ENCODE data around the gene PLS3.

PLS3 gene

DNA sequence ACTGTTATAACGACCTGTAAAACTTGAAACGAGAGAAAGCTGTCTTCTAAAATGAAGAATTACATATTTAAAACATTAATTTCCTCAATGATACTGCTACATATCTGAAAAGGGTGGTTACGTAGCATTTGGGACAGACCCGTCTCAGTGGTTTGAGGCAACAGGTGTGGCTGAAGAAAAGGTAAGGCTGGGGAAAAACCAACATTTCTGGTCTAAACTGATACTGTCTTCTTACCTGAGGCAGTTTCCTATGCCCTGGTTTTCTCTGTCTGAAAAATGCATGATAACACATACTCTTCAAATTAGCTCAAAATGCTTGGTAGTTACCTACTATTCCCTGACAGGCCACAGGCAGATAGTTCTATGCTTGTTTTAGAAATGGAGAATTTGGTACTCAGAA lies 30.4 kb downstream of the PLS3 start:
- no peak; the same call in 1 of the 3 replicates for ATAC-seq (ENCODE audit: low read depth)
- no peaks in the 10 kb centered on the region for H3K9me3 ChIP-seq (ENCODE audit: severe bottlenecking)
- peaks cover 8% of the 10 kb centered on the region for H3K36me3 ChIP-seq (ENCODE audit: low read depth)
- H3K4me1 ChIP-seq (ENCODE audit: insufficient read depth, poor library complexity, severe bottlenecking) = peaks cover 41% of the 10 kb centered on the region
- H3K27ac ChIP-seq (ENCODE audit: poor library complexity, severe bottlenecking) = peak overlapping the region; percentile 88
- DNase-seq (ENCODE audit: low spot score) = no peak
- no peaks in the 10 kb centered on the region for H3K27me3 ChIP-seq (ENCODE audit: insufficient read depth, poor library complexity, severe bottlenecking)
- TF ChIP-seq, protein P1, sequence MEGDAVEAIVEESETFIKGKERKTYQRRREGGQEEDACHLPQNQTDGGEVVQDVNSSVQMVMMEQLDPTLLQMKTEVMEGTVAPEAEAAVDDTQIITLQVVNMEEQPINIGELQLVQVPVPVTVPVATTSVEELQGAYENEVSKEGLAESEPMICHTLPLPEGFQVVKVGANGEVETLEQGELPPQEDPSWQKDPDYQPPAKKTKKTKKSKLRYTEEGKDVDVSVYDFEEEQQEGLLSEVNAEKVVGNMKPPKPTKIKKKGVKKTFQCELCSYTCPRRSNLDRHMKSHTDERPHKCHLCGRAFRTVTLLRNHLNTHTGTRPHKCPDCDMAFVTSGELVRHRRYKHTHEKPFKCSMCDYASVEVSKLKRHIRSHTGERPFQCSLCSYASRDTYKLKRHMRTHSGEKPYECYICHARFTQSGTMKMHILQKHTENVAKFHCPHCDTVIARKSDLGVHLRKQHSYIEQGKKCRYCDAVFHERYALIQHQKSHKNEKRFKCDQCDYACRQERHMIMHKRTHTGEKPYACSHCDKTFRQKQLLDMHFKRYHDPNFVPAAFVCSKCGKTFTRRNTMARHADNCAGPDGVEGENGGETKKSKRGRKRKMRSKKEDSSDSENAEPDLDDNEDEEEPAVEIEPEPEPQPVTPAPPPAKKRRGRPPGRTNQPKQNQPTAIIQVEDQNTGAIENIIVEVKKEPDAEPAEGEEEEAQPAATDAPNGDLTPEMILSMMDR (IDR thresholded peaks at IDR 0.05; ENCODE audit: poor library complexity, severe bottlenecking) = no peak
- no peak overlapping the region for H3K4me3 ChIP-seq (ENCODE audit: severe bottlenecking)

- H3K36me3 ChIP-seq (ENCODE audit: low read depth) = peaks cover 15% of the 10 kb centered on the region
- H3K4me1 ChIP-seq (ENCODE audit: insufficient read depth, poor library complexity, severe bottlenecking) = peaks cover 41% of the 10 kb centered on the region
- peak; percentile 61 for ATAC-seq (ENCODE audit: low read depth)
- H3K4me3 ChIP-seq (ENCODE audit: severe bottlenecking) = no peak overlapping the region
- TF ChIP-seq, protein P1 (IDR thresholded peaks at IDR 0.05; ENCODE audit: poor library complexity, severe bottlenecking) = no peak
- H3K9me3 ChIP-seq (ENCODE audit: severe bottlenecking) = no peaks in the 10 kb centered on the region
- no peaks in the 10 kb centered on the region for H3K27me3 ChIP-seq (ENCODE audit: insufficient read depth, poor library complexity, severe bottlenecking)
- peak overlapping the region; percentile 88 for H3K27ac ChIP-seq (ENCODE audit: poor library complexity, severe bottlenecking)
- no peak for DNase-seq (ENCODE audit: low spot score)
Measured at GRCh38 chrX:115591856-115592842, 31.2 kb downstream of the PLS3 start.

- peak; percentile 61 for ATAC-seq (ENCODE audit: low read depth)
- no peak for DNase-seq (ENCODE audit: low spot score)
- TF ChIP-seq, protein P1 (IDR thresholded peaks at IDR 0.05; ENCODE audit: poor library complexity, severe bottlenecking) = no peak
- Histone ChIP-seq H3K27me3 (ENCODE audit: insufficient read depth, poor library complexity, severe bottlenecking) (no peaks in the 10 kb centered on the region), H3K36me3 (ENCODE audit: low read depth) (peaks cover 22% of the 10 kb centered on the region), H3K9me3 (ENCODE audit: severe bottlenecking) (no peaks in the 10 kb centered on the region), H3K4me1 (ENCODE audit: insufficient read depth, poor library complexity, severe bottlenecking) (peaks cover 41% of the 10 kb centered on the region), H3K27ac (ENCODE audit: poor library complexity, severe bottlenecking) (peak overlapping the region; percentile 88), H3K4me3 (ENCODE audit: severe bottlenecking) (peak overlapping the region; percentile 43)
Measured at GRCh38 chrX:115592997-115593734, 32.2 kb downstream of the PLS3 start.

DNA sequence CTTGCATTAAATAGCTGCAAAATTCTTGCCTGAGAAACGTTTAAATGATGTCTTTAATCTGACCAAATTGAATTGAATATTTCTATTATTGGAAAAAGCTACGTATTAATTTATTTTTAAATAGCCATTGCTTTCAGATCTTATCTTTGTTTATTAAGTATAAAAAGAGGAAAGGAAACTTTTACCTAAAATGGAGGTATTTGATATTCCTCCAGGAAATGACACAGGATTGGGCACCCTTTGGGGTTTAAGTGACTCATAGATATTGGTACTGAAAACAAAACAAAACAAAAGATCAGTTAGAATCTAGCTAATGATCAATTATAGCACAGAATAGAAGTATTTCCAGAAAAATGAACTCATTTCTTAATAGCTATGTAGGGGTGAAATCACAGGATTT lies 34.1 kb downstream of the PLS3 start:
- TF ChIP-seq, protein P1 (IDR thresholded peaks at IDR 0.05; ENCODE audit: poor library complexity, severe bottlenecking) = no peak

More for the DNA sequence above, 34.1 kb downstream of the PLS3 start:
- no peaks in the 10 kb centered on the region for H3K9me3 ChIP-seq (ENCODE audit: severe bottlenecking)
- peaks cover 35% of the 10 kb centered on the region for H3K4me1 ChIP-seq (ENCODE audit: insufficient read depth, poor library complexity, severe bottlenecking)
- no peak for DNase-seq (ENCODE audit: low spot score)
- H3K27ac ChIP-seq (ENCODE audit: poor library complexity, severe bottlenecking) = peak overlapping the region; percentile 88
- peak overlapping the region; percentile 43 for H3K4me3 ChIP-seq (ENCODE audit: severe bottlenecking)
- H3K27me3 ChIP-seq (ENCODE audit: insufficient read depth, poor library complexity, severe bottlenecking) = no peaks in the 10 kb centered on the region
- peaks cover 22% of the 10 kb centered on the region for H3K36me3 ChIP-seq (ENCODE audit: low read depth)
- no peak for ATAC-seq (ENCODE audit: low read depth)
